GM23248 (cell line): Measurements from ENCODE around the gene PCDHA2.
"Not testable (repeated sequence)": the region's sequence is repeated elsewhere in the genome, so short reads cannot be mapped to it uniquely, and the experiment has no call there.

ENCODE experiments used
- EZH2 ChIP-seq: fragments of 200-600 bp; sonication (generic); IDR thresholded peaks from 2 replicates; pipeline ENCODE4 v1.6.1; 2018; ENCODE audit warnings: antibody characterized with exemption, mild to moderate bottlenecking; ENCODE audit not compliant: insufficient read depth, poor library complexity, severe bottlenecking
- EZH2phosphoT487 ChIP-seq: fragments of 200-600 bp; sonication (generic); IDR thresholded peaks from 2 replicates; pipeline ENCODE4 v1.6.1; 2018; ENCODE audit warnings: antibody characterized with exemption, moderate library complexity, mild to moderate bottlenecking, low read depth; ENCODE audit not compliant: insufficient read depth

- not testable (repeated sequence) for TF ChIP-seq EZH2phosphoT487, EZH2
Measured at GRCh38 chr5:140822969-140823368, 28.3 kb downstream of the PCDHA2 start.
